ENCODE results near the gene ADAMTS17.
A peak's percentile ranks its signal among the peaks of the same experiment; 100 is the strongest.

ADAMTS17 gene

GRCh38 chr15:99951511-99951910 lies 390.3 kb downstream of the ADAMTS17 start:
- peak; percentile 56 for DNase-seq (ENCODE audit: low read depth)
- TF ChIP-seq CTCF (IDR thresholded peaks at IDR 0.05; ENCODE audit: low read length, missing control alignments) = no peak
- no peak overlapping the region for H3K4me3 ChIP-seq (replicated peaks; ENCODE audit: low read depth, low read length)

- no peak for DNase-seq (ENCODE audit: low read depth)
- H3K4me3 ChIP-seq (replicated peaks; ENCODE audit: low read depth, low read length) = no peak overlapping the region
- no peak for TF ChIP-seq CTCF (IDR thresholded peaks at IDR 0.05; ENCODE audit: low read length, missing control alignments)
Measured at GRCh38 chr15:99944131-99944530, 397.6 kb downstream of the ADAMTS17 start.

GRCh38 chr15:99943466-99943865 lies 398.3 kb downstream of the ADAMTS17 start:
- no peak overlapping the region for H3K4me3 ChIP-seq (replicated peaks; ENCODE audit: low read depth, low read length)
- TF ChIP-seq CTCF (IDR thresholded peaks at IDR 0.05; ENCODE audit: low read length, missing control alignments) = no peak
- DNase-seq (ENCODE audit: low read depth) = no peak

GRCh38 chr15:99932676-99933402 lies 408.9 kb downstream of the ADAMTS17 start:
- H3K4me3 ChIP-seq (replicated peaks; ENCODE audit: low read depth, low read length) = no peak overlapping the region
- no peak for DNase-seq (ENCODE audit: low read depth)
- no peak for TF ChIP-seq CTCF (IDR thresholded peaks at IDR 0.05; ENCODE audit: low read length, missing control alignments)

GRCh38 chr15:99931703-99932603 lies 409.8 kb downstream of the ADAMTS17 start:
- no peak overlapping the region for H3K4me3 ChIP-seq (replicated peaks; ENCODE audit: low read depth, low read length)
- no peak for TF ChIP-seq CTCF (IDR thresholded peaks at IDR 0.05; ENCODE audit: low read length, missing control alignments)
- no peak for DNase-seq (ENCODE audit: low read depth)

GRCh38 chr15:99930696-99931095 lies 411.1 kb downstream of the ADAMTS17 start:
- no peak for TF ChIP-seq CTCF (IDR thresholded peaks at IDR 0.05; ENCODE audit: low read length, missing control alignments)
- H3K4me3 ChIP-seq (replicated peaks; ENCODE audit: low read depth, low read length) = no peak overlapping the region
- DNase-seq (ENCODE audit: low read depth) = no peak
